GM21381 (cell line): Measurements from ENCODE around the gene DSCAM.

Experiments
- ATAC-seq: cut with Tn5 transposase; IDR thresholded peaks from one replicate; pipeline ENCODE4 v1.9.1; 2021; ENCODE audit warnings: mild to moderate bottlenecking, moderate library complexity; ENCODE audit not compliant: unreplicated experiment

The DSCAM gene

GRCh38 chr21:40714536-40714935, 132.4 kb downstream of the DSCAM start:
- no peak for ATAC-seq

GRCh38 chr21:40707656-40708244, 139.2 kb downstream of the DSCAM start:
- no peak for ATAC-seq

GRCh38 chr21:40706806-40707655, 139.9 kb downstream of the DSCAM start:
- ATAC-seq, result no peak

- no peak for ATAC-seq
Measured at GRCh38 chr21:40706176-40706575, 140.8 kb downstream of the DSCAM start.

- no peak for ATAC-seq
Measured at GRCh38 chr21:40704141-40704540, 142.8 kb downstream of the DSCAM start.

GRCh38 chr21:40699366-40699765, 147.6 kb downstream of the DSCAM start:
- no peak for ATAC-seq

- no peak for ATAC-seq
Measured at GRCh38 chr21:40696246-40696645, 150.7 kb downstream of the DSCAM start.

GRCh38 chr21:40689840-40690360, 157.1 kb downstream of the DSCAM start:
- no peak for ATAC-seq

- no peak for ATAC-seq
Measured at GRCh38 chr21:40689217-40689616, 157.7 kb downstream of the DSCAM start.

- no peak for ATAC-seq
Measured at GRCh38 chr21:40688106-40688864, 158.7 kb downstream of the DSCAM start.

GRCh38 chr21:40687625-40688024, 159.3 kb downstream of the DSCAM start:
- ATAC-seq, result no peak

- ATAC-seq, result no peak
Measured at GRCh38 chr21:40686526-40686925, 160.4 kb downstream of the DSCAM start.

GRCh38 chr21:40685141-40685540, 161.8 kb downstream of the DSCAM start:
- no peak for ATAC-seq

- ATAC-seq, result no peak
Measured at GRCh38 chr21:40684726-40685125, 162.2 kb downstream of the DSCAM start.

GRCh38 chr21:40683349-40683748, 163.6 kb downstream of the DSCAM start:
- no peak for ATAC-seq

- ATAC-seq, result no peak
Measured at GRCh38 chr21:40681164-40681859, 165.6 kb downstream of the DSCAM start.

- ATAC-seq, result no peak
Measured at GRCh38 chr21:40680311-40680710, 166.6 kb downstream of the DSCAM start.

- ATAC-seq, result no peak
Measured at GRCh38 chr21:40678681-40679284, 168.2 kb downstream of the DSCAM start.

- ATAC-seq, result no peak
Measured at GRCh38 chr21:40675017-40675416, 171.9 kb downstream of the DSCAM start.

GRCh38 chr21:40672602-40673001, 174.4 kb downstream of the DSCAM start:
- ATAC-seq, result no peak
